HG03064 (cell line): ENCODE measurements around the gene NGEF.

Source experiments
- ATAC-seq: cut with Tn5 transposase; IDR thresholded peaks from one replicate; pipeline ENCODE4 v1.9.1; 2021; ENCODE audit warnings: low read depth; ENCODE audit not compliant: unreplicated experiment

The NGEF gene

GRCh38 chr2:232976176-232976575 is 36.9 kb downstream of the NGEF start:
- no peak for ATAC-seq

DNA sequence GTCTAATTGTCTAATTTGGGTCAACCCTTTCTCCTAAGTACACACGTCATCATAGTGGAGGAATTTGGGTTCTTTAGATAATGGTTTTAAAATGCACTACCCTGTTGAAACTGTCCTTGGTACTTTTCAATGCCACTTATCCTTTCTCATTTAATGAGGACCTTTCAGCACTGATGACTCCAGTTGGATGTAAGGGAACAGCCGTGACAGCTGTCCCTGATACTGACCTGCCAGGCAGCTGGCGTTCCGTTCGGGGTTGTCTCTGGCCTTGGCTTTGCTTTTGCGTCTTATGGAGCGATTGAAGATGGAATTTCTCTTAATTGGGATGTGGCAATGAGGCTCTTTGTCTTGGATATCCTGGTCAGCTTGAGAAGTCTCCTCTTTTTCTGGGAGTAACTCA is 38.7 kb downstream of the NGEF start:
- no peak for ATAC-seq

GRCh38 chr2:232973796-232974195 is 39.3 kb downstream of the NGEF start:
- ATAC-seq: no peak

- ATAC-seq: no peak
Measured at GRCh38 chr2:232973011-232973735, 39.9 kb downstream of the NGEF start.

DNA sequence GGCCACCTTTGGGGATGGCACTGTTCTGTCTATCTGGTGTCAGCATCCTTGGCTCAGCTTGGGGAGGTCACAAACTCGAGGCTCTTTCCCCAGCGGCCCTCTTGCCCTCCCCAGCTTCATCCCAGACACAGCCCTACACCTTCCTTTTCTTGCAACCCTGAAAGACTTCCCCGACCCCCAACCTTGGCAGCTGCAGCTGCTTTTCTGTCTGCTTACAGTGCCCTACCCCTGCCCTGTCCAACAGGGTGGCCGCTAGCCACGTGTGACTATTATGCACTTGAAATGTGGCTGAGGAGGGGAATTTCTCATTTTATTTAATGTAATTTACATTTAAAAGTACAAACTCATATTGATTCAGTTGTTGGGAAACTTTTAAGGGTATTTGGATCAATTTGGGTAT is 41.3 kb downstream of the NGEF start:
- ATAC-seq: no peak

GRCh38 chr2:232970051-232970450 is 43.0 kb downstream of the NGEF start:
- ATAC-seq: no peak

DNA sequence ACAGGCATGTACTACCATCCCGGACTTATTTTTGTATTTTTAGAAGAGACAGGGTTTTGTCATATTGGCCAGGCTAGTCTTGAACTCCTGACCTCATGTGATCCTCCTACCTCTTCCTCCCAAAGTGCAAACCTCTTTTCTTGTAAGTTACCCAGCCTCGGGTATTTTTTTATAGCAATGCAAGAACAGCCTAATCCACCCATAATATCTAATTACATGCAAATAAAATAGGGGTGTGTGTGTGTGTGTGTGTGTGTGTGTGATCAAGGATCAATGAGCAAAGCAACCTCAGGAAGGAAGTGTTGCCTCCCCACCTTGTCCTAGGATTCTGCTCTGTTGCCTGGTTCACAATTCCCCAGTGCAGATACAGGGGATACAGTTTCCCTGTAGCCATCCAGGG is 45.6 kb downstream of the NGEF start:
- no peak for ATAC-seq

- ATAC-seq: no peak
Measured at GRCh38 chr2:232966122-232966521, 46.9 kb downstream of the NGEF start.

- ATAC-seq: no peak
Measured at GRCh38 chr2:232963913-232964312, 49.1 kb downstream of the NGEF start.

DNA sequence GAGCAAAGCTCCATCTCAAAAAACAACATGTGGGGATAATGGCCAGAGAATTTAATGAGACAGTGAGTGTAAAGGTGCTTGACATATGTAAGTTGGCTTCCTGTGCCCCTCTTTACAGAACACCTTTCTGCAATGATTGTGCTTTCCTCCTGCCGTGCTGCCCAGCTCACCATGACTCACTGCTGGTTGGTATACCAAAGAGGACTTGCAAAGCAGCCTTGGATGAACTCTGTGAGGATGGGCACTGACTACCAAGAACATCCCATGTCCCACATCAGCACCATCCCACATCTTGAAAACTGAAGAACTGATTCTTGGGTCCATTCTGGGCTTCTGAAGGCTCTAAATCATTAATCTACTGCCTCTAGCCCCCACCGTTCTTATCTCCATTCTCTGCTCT is 52.2 kb downstream of the NGEF start:
- ATAC-seq: no peak

- no peak for ATAC-seq
Measured at GRCh38 chr2:232959139-232959538, 53.9 kb downstream of the NGEF start.

DNA sequence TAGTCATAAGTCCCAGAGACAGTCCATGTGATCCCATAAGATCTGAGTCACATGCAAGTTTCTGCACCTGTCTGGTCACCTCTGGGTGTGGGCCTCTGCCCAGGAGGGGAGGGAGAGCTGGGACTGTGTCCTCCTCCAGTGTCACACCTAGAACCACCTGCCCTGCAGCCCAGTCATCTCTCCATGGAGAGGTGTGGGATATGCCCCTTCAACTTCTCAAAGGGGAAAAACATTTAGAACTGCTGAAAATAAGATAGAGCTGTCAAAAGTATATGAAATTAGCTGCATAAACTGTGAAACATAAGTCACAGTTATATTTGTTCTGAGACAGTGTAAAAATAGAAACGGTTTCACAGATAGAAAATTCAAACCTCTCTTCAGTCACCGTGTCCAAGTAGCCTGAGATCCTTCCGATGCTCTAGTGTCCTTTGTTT is 55.4 kb downstream of the NGEF start:
- ATAC-seq: no peak

DNA sequence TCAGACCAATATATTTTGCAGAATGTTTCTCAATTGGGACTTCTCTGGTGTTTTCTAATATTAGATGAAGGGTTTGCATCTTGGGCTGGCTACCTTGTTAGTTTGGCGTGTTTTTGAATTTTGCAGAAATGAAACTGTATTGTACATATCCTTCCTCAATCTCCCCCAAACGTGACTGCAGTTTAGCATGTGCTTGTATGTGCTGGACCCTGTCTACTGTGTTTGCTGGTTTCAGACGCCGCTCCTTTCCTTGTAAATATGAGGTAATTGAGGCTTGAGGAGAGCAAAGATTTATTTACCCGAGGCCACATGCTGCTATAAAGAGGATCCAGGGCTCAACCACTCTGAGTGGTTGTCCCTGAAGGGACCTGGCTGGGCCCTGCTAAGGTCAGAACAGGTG is 57.2 kb downstream of the NGEF start:
- no peak for ATAC-seq

DNA sequence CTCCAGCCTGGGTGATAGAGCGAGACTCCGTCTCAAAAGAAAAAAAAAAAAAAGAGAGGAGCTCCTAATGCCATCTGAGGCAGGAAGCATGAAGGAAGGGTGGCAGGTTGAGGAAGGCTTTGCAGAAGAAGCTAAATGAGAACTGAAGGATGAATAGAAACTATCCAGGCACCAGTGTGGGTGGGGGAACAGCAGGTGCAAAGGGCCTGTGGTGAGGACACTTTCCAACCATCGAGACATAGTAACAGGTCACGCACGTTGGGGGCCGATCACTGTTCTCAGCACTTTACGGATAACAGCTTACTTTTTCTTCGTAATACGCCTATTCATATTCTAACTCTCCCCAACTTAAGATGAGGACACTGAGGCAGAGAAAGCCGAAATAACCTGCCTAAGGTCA is 58.4 kb downstream of the NGEF start:
- ATAC-seq: no peak

DNA sequence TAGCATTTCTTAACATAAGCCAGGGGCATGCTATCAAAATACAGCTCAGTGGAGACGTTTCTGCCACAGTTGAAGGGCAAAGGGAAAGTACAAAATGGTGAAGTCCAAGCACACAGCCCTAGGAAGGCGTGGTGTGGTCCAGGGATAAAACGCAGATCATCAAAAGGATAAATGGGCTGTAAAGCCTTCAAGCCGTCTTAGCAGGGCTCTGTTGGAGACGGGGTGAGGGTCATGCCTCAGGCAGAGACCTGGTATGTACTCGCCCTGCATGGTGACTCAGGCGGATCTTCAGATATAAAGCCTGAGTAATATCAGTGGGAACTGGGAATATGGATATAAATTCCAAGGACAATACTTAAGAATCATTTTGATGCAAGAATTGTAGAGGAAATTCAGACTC is 61.2 kb downstream of the NGEF start:
- no peak for ATAC-seq

DNA sequence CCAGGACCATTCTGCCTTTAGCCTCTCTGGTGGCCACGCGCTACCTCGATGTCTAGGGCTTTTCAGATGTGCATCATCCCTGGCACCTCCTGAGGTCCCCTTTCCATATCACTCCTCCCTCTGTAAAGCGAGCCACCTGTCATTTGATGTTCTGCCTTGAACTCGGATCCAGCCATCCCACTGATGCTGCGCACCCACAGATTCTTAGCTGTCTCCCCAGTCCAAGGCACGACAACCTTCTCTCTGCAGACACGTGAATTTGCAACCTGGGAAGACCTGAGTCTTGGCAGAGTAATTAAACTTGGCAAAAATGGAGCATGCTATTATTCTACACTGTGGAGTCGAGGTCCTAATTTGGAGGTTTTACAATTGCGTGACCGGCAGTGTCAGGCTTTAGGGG is 61.9 kb downstream of the NGEF start:
- no peak for ATAC-seq

DNA sequence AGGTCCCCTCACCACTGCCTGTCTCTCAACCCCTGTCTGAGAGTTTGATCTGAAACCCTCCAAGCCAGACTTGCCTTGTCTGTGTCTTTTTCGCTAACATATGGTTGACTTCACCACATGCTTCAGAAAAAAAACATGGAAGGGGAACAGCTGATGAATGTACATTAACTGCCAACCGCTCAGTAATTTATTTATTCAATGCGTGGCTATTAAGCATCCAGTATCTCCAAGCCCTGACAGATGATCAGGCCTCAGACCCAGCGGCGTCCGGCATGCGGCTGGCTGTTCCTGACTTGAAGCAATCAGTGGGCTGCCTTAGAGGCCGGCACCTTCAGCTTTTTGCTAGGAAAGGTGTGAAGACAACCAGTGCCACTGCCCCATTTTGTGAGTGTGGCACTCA is 62.3 kb downstream of the NGEF start:
- ATAC-seq: no peak

DNA sequence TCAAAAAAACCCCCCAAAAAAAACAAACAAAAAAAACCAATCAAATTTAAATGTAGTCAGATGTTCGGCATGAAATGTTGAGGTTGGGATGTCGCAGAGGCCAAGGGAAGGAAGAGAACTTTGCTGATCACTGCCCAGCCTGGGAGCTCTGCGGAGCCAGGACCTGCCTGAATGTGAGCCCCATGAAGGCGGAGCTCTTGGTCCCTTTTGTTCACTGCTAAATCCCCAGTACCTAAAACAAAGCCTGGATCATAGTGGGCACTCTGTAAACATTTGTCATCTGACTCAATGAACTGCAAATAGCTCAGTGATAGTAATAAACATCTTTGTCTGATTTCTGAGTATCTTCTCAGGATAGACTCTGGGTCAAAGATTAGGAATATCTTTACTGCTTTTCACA is 64.0 kb downstream of the NGEF start:
- ATAC-seq: no peak

GRCh38 chr2:232942831-232943230 is 70.2 kb downstream of the NGEF start:
- ATAC-seq: no peak

GRCh38 chr2:232941912-232942594 is 71.0 kb downstream of the NGEF start:
- ATAC-seq: no peak

DNA sequence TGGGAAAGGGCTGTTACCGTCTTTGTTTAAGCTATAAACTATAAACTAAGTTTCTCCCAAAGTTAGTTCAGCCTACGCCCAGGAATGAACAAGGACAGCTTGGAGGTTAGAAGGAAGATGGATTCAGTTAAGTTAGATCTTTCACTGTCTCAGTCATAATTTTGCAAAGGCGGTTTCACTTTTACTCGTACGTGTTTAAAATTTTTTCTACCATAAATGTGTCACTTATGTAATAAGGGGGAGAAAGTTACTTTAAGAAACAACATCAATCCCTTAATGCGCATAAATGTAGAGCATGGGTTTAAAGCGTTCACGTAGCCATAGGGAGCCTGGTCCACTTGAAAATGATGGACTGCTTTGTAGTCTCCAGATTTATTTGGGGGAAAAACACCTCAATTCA is 71.7 kb downstream of the NGEF start:
- no peak for ATAC-seq

DNA sequence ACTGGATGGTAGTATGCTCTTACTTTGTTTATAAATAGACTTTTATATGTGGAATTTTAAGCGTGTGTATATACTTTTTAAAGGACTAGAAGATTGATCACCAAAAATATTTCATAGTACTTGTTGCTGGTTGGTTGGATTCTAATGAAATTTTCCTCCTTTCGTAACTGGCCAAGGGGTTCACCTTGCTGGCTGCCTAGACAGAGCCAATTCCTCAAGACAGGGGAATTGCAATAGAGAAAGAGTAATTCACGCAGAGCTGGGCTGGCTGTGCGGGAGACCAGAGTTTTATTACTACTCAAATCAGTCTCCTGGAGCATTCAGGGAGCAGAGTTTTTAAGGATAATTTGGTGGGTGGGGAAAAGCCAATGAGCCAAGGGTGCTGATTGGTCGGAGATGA is 72.3 kb downstream of the NGEF start:
- ATAC-seq: no peak
